HL-60 (cell line): ENCODE results near the gene SLC12A5.

Source experiments
- DNase-seq, 2 experiments: peaks; one replicate each; pipeline ENCODE4 v3.0.0-alpha.2; 2010 to 2020; ENCODE audit warnings: low read depth in 1 of 2, low spot score in 1 of 2
- H3K27ac ChIP-seq: fragments of 250-450 bp; sonication (Bioruptor Pico); replicated peaks from 2 replicates; pipeline ENCODE4 v1.5.1; 2020; ENCODE audit warnings: mild to moderate bottlenecking, moderate library complexity
- H3K27me3 ChIP-seq: fragments of 250-450 bp; sonication (Bioruptor Pico); 2 replicates; pipeline ENCODE4 v1.5.1; 2021; ENCODE audit warnings: mild to moderate bottlenecking, moderate library complexity; ENCODE audit not compliant: insufficient read depth, poor library complexity, severe bottlenecking
- H3K4me3 ChIP-seq: replicated peaks from 2 replicates; pipeline ENCODE4 v1.5.1; 2011; ENCODE audit warnings: mild to moderate bottlenecking, control low read depth, low read length; ENCODE audit not compliant: insufficient read depth
- CTCF ChIP-seq: IDR thresholded peaks from one replicate; pipeline ENCODE4 v1.5.1; 2011; ENCODE audit warnings: low read length, control low read depth, inconsistent platforms; ENCODE audit not compliant: insufficient read depth
- GABPA ChIP-seq: IDR thresholded peaks from 2 replicates; pipeline ENCODE4 v1.6.1; 2012; ENCODE audit warnings: low read depth
- POLR2AphosphoS5 ChIP-seq: IDR thresholded peaks from 2 replicates; pipeline ENCODE4 v1.6.1; 2012; ENCODE audit warnings: low read depth
- REST ChIP-seq: IDR thresholded peaks from 2 replicates; pipeline ENCODE4 v1.6.1; 2012; ENCODE audit warnings: low read depth; ENCODE audit not compliant: insufficient replicate concordance
- SPI1 ChIP-seq: IDR thresholded peaks from 2 replicates; pipeline ENCODE4 v1.6.1; 2012; ENCODE audit warnings: low read depth, mild to moderate bottlenecking, borderline replicate concordance

The SLC12A5 gene

GRCh38 chr20:46040902-46041535, 12.0 kb downstream of the SLC12A5 start:
- H3K4me3 ChIP-seq = no peak overlapping the region
- TF ChIP-seq SPI1 (no peak), REST (peak; percentile 96), GABPA (no peak), CTCF (no peak), POLR2AphosphoS5 (no peak)
- peak in 1 of 2 experiments; percentile 24 for DNase-seq
- peaks cover 5% of the 10 kb centered on the region for H3K27me3 ChIP-seq
- H3K27ac ChIP-seq = no peak overlapping the region

- H3K4me3 ChIP-seq = no peak overlapping the region
- no peaks in the 10 kb centered on the region for H3K27me3 ChIP-seq
- TF ChIP-seq POLR2AphosphoS5 (no peak), SPI1 (no peak), REST (no peak), GABPA (no peak), CTCF (no peak)
- H3K27ac ChIP-seq = no peak overlapping the region
- no peak for DNase-seq
These were observed 14.5 kb downstream of the SLC12A5 start for GRCh38 chr20:46043556-46043955.

GRCh38 chr20:46044896-46045295, 15.9 kb downstream of the SLC12A5 start:
- Histone ChIP-seq H3K27me3 (peaks cover 2% of the 10 kb centered on the region), H3K27ac (no peak overlapping the region), H3K4me3 (no peak overlapping the region)
- TF ChIP-seq REST (no peak), POLR2AphosphoS5 (no peak), SPI1 (no peak), GABPA (no peak)
- no peak for DNase-seq
